Hematopoietic multipotent progenitor cell treated with erythropoietin and hydrocortisone succinate and interleukin-3 and kit ligand, for 8 days (in vitro differentiated cells): ENCODE data around the gene STK40.
A peak's percentile ranks its signal among the peaks of the same experiment; 100 is the strongest.

ENCODE experiments used
- DNase-seq: peaks from one replicate; pipeline ENCODE4 v3.0.0-alpha.2; 2015

Gene STK40

GRCh38 chr1:36343651-36344394 is 41.9 kb downstream of the STK40 start:
- DNase-seq: no peak

GRCh38 chr1:36342426-36343185 is 43.1 kb downstream of the STK40 start:
- peak; percentile 57 for DNase-seq

- DNase-seq: no peak
These were observed 44.0 kb downstream of the STK40 start for GRCh38 chr1:36341626-36342320.

GRCh38 chr1:36339615-36340014 is 46.1 kb downstream of the STK40 start:
- DNase-seq: no peak

GRCh38 chr1:36339215-36339614 is 46.5 kb downstream of the STK40 start:
- DNase-seq: no peak

- DNase-seq: no peak
These were observed 47.9 kb downstream of the STK40 start for GRCh38 chr1:36337830-36338229.

- DNase-seq: no peak
These were observed 54.8 kb downstream of the STK40 start for GRCh38 chr1:36330940-36331339.

GRCh38 chr1:36329817-36330216 is 55.9 kb downstream of the STK40 start:
- no peak for DNase-seq

GRCh38 chr1:36328713-36329112 is 57.0 kb downstream of the STK40 start:
- peak; percentile 65 for DNase-seq

- DNase-seq: no peak
These were observed 57.6 kb downstream of the STK40 start for GRCh38 chr1:36328088-36328480.

GRCh38 chr1:36327421-36328087 is 58.2 kb downstream of the STK40 start:
- DNase-seq: no peak

- DNase-seq: peak; percentile 44
These were observed 59.2 kb downstream of the STK40 start for GRCh38 chr1:36326499-36326898.

GRCh38 chr1:36324353-36324703 is 61.4 kb downstream of the STK40 start:
- no peak for DNase-seq

GRCh38 chr1:36323636-36324352 is 61.9 kb downstream of the STK40 start, which contains the start of gene EVA1B:
EVA1B (minus strand) TSS chr1:36323645; CDS start chr1:36323037, 608 bp downstream.
- peak; percentile 42 for DNase-seq

GRCh38 chr1:36322786-36323635 is 62.7 kb downstream of the STK40 start:
- DNase-seq: no peak

GRCh38 chr1:36322041-36322785 is 63.5 kb downstream of the STK40 start:
- no peak for DNase-seq

GRCh38 chr1:36321119-36321951 is 64.4 kb downstream of the STK40 start:
- no peak for DNase-seq

- no peak for DNase-seq
These were observed 65.0 kb downstream of the STK40 start for GRCh38 chr1:36320767-36321118.

- no peak for DNase-seq
These were observed 65.4 kb downstream of the STK40 start for GRCh38 chr1:36320291-36320761.

- no peak for DNase-seq
These were observed 76.3 kb downstream of the STK40 start for GRCh38 chr1:36309397-36309796.
